Choroid plexus epithelial cell (primary cell): ENCODE data around the gene FREY1.

ENCODE experiments used
- DNase-seq: peaks from one replicate; pipeline ENCODE4 v3.0.0-alpha.2; 2010; ENCODE audit warnings: low read depth
- H3K4me3 ChIP-seq: 2 replicates; pipeline ENCODE4 v1.5.1; 2011; ENCODE audit warnings: low read depth, mild to moderate bottlenecking, control low read depth, low read length, moderate library complexity
- CTCF ChIP-seq: conservative IDR thresholded peaks from 2 replicates; pipeline ENCODE4 v1.5.1; 2011; ENCODE audit warnings: low read depth, mild to moderate bottlenecking, control low read depth, inconsistent platforms, low read length, moderate library complexity

Gene FREY1

GRCh38 chr11:45885921-45886721, 20.9 kb downstream of the FREY1 start:
- DNase-seq, result no peak
- peak overlapping the region; percentile 43 for H3K4me3 ChIP-seq
- no peak for TF ChIP-seq CTCF

GRCh38 chr11:45885274-45885920, 21.7 kb downstream of the FREY1 start, which contains the start of gene MAPK8IP1:
TSS of gene MAPK8IP1 (plus strand) at chr11:45885651. CDS start at chr11:45885821, 170 bp downstream.
- peak within 1 kb of the TSS; percentile 43 for H3K4me3 ChIP-seq
- TF ChIP-seq CTCF, result no peak
- peak; percentile 17 for DNase-seq

GRCh38 chr11:45884596-45885185, 22.4 kb downstream of the FREY1 start:
- TF ChIP-seq CTCF, result no peak
- no peak for DNase-seq
- no peak overlapping the region for H3K4me3 ChIP-seq

- H3K4me3 ChIP-seq, result no peak overlapping the region
- DNase-seq, result peak; percentile 64
- TF ChIP-seq CTCF, result no peak
Observed at GRCh38 chr11:45881708-45882368, 25.2 kb downstream of the FREY1 start.

- no peak for TF ChIP-seq CTCF
- DNase-seq, result peak; percentile 76
- no peak overlapping the region for H3K4me3 ChIP-seq
Observed at GRCh38 chr11:45880772-45881570, 26.1 kb downstream of the FREY1 start.

GRCh38 chr11:45879803-45880686, 27.0 kb downstream of the FREY1 start:
- TF ChIP-seq CTCF, result no peak
- no peak for DNase-seq
- H3K4me3 ChIP-seq, result no peak overlapping the region
